Panc1 (cell line): ENCODE measurements around the gene TBXA2R. TPM values are rescaled to one million over a fixed set of nuclear protein-coding genes. Genes with fewer than 3 reads are reported as not detected.

Source experiments
- ATAC-seq: fragments of 200-7000 bp; cut with Tn5 transposase; 2 replicates; pipeline ENCODE4 v1.9.1; 2020; ENCODE audit warnings: mild to moderate bottlenecking, moderate library complexity
- BruUV-seq: library from RNA; stranded (reverse); fragments of 400-500 nt; replicated peaks from 2 replicates; lab custom pipeline; 2021; lab: Mats Ljungman, UMichigan
- CTCF ChIA-PET: fragments of 300-600 bp; sonication (Branson Sonifier 250); formaldehyde crosslinking; loops from one replicate; lab custom pipeline; 2022; ENCODE audit warnings: antibody characterized with exemption; lab: Charles Lee
- POLR2A ChIA-PET: fragments of 300-600 bp; sonication (Branson Sonifier 250); formaldehyde crosslinking; loops from one replicate; lab custom pipeline; 2022; ENCODE audit warnings: antibody characterized with exemption; lab: Charles Lee
- DNase-seq: peaks from one replicate; pipeline ENCODE4 v3.0.0-alpha.2; 2010; ENCODE audit warnings: low read depth, low spot score
- H3K27ac ChIP-seq: 2 replicates; pipeline ENCODE4 v1.5.1; 2011; ENCODE audit warnings: mild to moderate bottlenecking, low read length, inconsistent platforms
- H3K27me3 ChIP-seq: fragments of 200-500 bp; sonication (Bioruptor generic); 2 replicates; pipeline ENCODE4 v1.6.0; 2014; ENCODE audit warnings: low read length, inconsistent platforms; ENCODE audit not compliant: control insufficient read depth, insufficient read depth
- H3K36me3 ChIP-seq: fragments of 200-500 bp; sonication (Bioruptor generic); 2 replicates; pipeline ENCODE4 v1.5.1; 2014; ENCODE audit warnings: inconsistent platforms, mild to moderate bottlenecking, low read length, moderate library complexity; ENCODE audit not compliant: control insufficient read depth, insufficient read depth
- H3K4me1 ChIP-seq: 2 replicates; pipeline ENCODE4 v1.5.1; 2011; ENCODE audit warnings: inconsistent platforms, mild to moderate bottlenecking, low read length, moderate library complexity; ENCODE audit not compliant: control insufficient read depth, insufficient read depth
- H3K4me3 ChIP-seq, 2 experiments: 2 replicates each; pipeline ENCODE4 v1.5.1; 2011 to 2012; ENCODE audit warnings: low read depth in 2 of 2, low read length in 2 of 2, mild to moderate bottlenecking in 2 of 2, inconsistent platforms in 1 of 2, moderate library complexity in 1 of 2
- H3K9me3 ChIP-seq: fragments of 200-500 bp; sonication (Bioruptor generic); 2 replicates; pipeline ENCODE4 v1.5.1; 2014; ENCODE audit warnings: low read depth, mild to moderate bottlenecking, inconsistent platforms, low read length, moderate library complexity; ENCODE audit not compliant: control insufficient read depth, insufficient read depth
- POLR2AphosphoS5 ChIP-seq: IDR thresholded peaks from 2 replicates; pipeline ENCODE4 v1.6.1; 2012; ENCODE audit warnings: mild to moderate bottlenecking, low read depth, low read length, moderate library complexity
- SIN3A ChIP-seq: IDR thresholded peaks from 2 replicates; pipeline ENCODE4 v1.6.1; 2012; ENCODE audit warnings: low read depth, mild to moderate bottlenecking, low read length, moderate library complexity, borderline replicate concordance; ENCODE audit not compliant: insufficient read depth
- TCF7L2 ChIP-seq: IDR thresholded peaks from 2 replicates; pipeline ENCODE4 v1.6.1; 2011; ENCODE audit warnings: mild to moderate bottlenecking, low read depth, low read length, inconsistent platforms
- in situ Hi-C: cut with HindIII; loops from 2 replicates; pipeline ENCODE4 v1.10.0; 2016; ENCODE audit warnings: low sequenced_read_pairs, low pct_unique_long_range_greater_than_20kb
- intact Hi-C: fragments of 100-400 bp; cut with micrococcal nuclease; formaldehyde crosslinking; loops from one replicate; pipeline ENCODE4 v1.10.0; 2022; ENCODE audit not compliant: unreplicated experiment
- total RNA-seq: library from RNA; stranded (reverse); gene quantifications from one replicate; pipeline ENCODE4 v1.2.1, GENCODE V29; 2021; ENCODE audit not compliant: unreplicated experiment
- TF ChIP-seq, protein P1 (sequence below), 2 experiments: IDR thresholded peaks; 2 replicates each; pipeline ENCODE4 v1.6.1; 2011 to 2012; ENCODE audit warnings: low read depth in 2 of 2, control low read depth in 1 of 2, low read length in 1 of 2, mild to moderate bottlenecking in 1 of 2, moderate library complexity in 1 of 2; ENCODE audit not compliant: insufficient read depth in 1 of 2
- TF ChIP-seq, protein P2 (sequence below): fragments of 450-650 bp; IDR thresholded peaks from 2 replicates; pipeline ENCODE4 v1.5.1; 2017; ENCODE audit warnings: mild to moderate bottlenecking

TBXA2R gene
- total RNA-seq, 1 experiment from 2014 or later, result 5.2 TPM

DNA sequence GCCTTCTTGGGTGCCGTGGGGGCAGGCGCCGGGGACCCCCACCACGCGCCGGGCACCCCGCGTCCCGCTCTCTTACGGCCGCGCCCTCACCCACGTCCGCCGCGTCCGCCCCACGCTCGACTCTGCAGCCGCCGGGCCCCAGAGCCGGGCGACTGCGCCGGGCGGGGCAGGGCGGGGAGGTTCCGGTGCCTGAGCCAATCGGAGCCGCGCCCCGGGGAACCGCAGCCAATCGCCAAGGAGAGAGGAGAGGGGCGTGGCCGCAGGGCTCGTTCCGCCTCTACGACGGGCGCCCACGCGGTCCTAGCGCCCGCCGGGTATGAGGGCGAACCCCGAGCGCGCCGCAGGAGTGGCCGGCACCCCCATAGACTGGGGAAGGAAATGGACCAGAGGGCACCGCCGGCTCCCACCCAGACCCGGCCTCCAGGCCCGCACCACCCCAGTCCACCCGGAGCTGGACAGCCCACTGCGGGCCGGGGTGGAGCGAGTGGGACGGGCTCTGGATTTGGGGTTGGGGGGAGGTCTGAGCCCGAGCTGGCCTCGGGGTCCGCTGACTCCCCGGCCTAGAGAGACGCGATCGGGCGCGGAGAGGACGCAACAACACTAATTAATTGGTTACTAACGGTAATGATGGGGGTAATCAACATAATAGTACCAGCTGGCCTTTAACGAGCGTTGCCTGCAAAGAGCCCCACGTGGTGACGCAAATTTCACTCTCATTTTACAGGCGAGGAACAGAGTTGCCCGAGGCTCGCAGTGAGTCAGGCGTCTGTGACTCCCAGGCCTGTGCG is 49.0 kb downstream of the TBXA2R start, which contains the start of gene MFSD12:
TSS of gene MFSD12 (minus strand) at position 126 of the 788 bp plus-strand sequence. CDS start 183 bp downstream, outside the sequence.
- no TSS peak for BruUV-seq
- Histone ChIP-seq H3K9me3 (no peaks in the 10 kb centered on the region), H3K27me3 (no peaks in the 10 kb centered on the region), H3K4me3 (peak within 1 kb of the TSS; percentile 62 to 68), H3K36me3 (no peaks in the 10 kb centered on the region; the same call in 1 of the 2 replicates), H3K4me1 (peaks cover 11% of the 10 kb centered on the region), H3K27ac (peak within 1 kb of the TSS; percentile 72)
- POLR2A ChIA-PET, result no interaction called here
- ATAC-seq, result peak; percentile 98
- CTCF ChIA-PET, result no interaction called here
- DNase-seq, result no peak
- TF ChIP-seq SIN3A, result no peak; the same call in 1 of the 2 replicates
- TF ChIP-seq POLR2AphosphoS5, result peak; percentile 45; the same call in 1 of the 2 replicates
- in situ Hi-C loops (no loop called here), intact Hi-C loops (no loop called here)

DNA sequence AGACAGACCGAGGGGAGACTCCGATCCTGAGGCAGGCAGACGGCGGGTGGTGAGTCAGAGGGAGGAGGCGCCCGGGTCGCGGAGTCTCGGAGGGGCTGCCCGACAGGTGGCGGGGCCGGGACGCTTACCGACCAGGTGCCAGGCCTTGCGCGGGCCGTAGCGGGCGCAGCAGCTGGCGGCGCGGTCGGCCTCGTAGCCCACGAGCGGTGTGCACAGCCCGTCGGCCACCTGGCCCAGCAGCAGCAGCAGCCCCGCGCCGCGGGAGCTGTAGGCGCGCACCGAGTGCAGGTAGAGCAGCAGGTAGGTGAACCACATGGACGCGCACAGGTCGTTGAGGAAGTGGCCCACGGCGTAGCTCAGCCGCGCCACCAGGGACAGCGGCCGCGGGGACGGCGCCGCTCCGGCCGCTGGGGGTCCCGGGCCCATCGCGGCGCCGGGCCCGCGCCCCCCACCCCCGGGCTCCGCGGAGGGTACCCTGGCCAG is 49.7 kb downstream of the TBXA2R start:
- H3K4me3 ChIP-seq, result peak overlapping the region; percentile 62 to 63
- H3K27me3 ChIP-seq, result no peaks in the 10 kb centered on the region
- ATAC-seq (peak; percentile 28), DNase-seq (no peak)
- TF ChIP-seq, protein P1, sequence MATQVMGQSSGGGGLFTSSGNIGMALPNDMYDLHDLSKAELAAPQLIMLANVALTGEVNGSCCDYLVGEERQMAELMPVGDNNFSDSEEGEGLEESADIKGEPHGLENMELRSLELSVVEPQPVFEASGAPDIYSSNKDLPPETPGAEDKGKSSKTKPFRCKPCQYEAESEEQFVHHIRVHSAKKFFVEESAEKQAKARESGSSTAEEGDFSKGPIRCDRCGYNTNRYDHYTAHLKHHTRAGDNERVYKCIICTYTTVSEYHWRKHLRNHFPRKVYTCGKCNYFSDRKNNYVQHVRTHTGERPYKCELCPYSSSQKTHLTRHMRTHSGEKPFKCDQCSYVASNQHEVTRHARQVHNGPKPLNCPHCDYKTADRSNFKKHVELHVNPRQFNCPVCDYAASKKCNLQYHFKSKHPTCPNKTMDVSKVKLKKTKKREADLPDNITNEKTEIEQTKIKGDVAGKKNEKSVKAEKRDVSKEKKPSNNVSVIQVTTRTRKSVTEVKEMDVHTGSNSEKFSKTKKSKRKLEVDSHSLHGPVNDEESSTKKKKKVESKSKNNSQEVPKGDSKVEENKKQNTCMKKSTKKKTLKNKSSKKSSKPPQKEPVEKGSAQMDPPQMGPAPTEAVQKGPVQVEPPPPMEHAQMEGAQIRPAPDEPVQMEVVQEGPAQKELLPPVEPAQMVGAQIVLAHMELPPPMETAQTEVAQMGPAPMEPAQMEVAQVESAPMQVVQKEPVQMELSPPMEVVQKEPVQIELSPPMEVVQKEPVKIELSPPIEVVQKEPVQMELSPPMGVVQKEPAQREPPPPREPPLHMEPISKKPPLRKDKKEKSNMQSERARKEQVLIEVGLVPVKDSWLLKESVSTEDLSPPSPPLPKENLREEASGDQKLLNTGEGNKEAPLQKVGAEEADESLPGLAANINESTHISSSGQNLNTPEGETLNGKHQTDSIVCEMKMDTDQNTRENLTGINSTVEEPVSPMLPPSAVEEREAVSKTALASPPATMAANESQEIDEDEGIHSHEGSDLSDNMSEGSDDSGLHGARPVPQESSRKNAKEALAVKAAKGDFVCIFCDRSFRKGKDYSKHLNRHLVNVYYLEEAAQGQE (IDR thresholded peaks at IDR 0.05; ENCODE audit: insufficient read depth in 1 of 2, low read depth in 2 of 2, low read length in 1 of 2), result no peak
- TF ChIP-seq, protein P2, sequence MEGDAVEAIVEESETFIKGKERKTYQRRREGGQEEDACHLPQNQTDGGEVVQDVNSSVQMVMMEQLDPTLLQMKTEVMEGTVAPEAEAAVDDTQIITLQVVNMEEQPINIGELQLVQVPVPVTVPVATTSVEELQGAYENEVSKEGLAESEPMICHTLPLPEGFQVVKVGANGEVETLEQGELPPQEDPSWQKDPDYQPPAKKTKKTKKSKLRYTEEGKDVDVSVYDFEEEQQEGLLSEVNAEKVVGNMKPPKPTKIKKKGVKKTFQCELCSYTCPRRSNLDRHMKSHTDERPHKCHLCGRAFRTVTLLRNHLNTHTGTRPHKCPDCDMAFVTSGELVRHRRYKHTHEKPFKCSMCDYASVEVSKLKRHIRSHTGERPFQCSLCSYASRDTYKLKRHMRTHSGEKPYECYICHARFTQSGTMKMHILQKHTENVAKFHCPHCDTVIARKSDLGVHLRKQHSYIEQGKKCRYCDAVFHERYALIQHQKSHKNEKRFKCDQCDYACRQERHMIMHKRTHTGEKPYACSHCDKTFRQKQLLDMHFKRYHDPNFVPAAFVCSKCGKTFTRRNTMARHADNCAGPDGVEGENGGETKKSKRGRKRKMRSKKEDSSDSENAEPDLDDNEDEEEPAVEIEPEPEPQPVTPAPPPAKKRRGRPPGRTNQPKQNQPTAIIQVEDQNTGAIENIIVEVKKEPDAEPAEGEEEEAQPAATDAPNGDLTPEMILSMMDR, result no peak
- TF ChIP-seq TCF7L2, result no peak
- no peak for TF ChIP-seq SIN3A
- TF ChIP-seq POLR2AphosphoS5, result no peak
- H3K4me1 ChIP-seq, result peaks cover 11% of the 10 kb centered on the region
- intact Hi-C loops (no loop called here), in situ Hi-C loops (no loop called here)
- CTCF ChIA-PET, result interaction anchor here (0.6 kb wide), 1 partner anchor 165 kb away, joined by 3 read pairs; no protein-coding TSS in a partner anchor
- no peaks in the 10 kb centered on the region for H3K9me3 ChIP-seq
- POLR2A ChIA-PET, result no interaction called here
- H3K36me3 ChIP-seq, result no peaks in the 10 kb centered on the region; the same call in 1 of the 2 replicates
- H3K27ac ChIP-seq, result peak overlapping the region; percentile 65
- BruUV-seq, result no TSS peak
